ENCODE data around the gene PTPN20.

PTPN20 gene

DNA sequence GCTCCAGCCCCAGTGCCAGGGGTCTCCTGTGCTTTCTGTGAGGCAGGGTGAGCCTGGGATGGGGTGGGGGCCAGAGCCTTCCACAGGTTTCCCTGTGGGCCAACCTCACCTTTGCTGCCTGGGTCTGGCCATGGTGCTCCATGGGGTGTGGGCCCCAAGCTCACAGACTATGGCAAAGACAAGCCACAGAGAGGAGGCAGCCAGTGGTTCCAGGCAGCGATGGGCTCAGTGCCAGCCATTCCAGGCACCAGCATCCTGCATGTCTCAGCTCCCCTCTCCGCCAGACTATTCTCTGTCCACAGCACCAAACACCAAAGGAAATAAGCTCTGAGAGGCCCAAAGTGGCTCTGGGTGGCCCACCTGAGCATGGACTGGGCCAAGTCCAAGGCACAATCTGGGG is 133.5 kb downstream of the PTPN20 start:
- Histone ChIP-seq H3K4me1 (ENCODE audit: insufficient read depth, low read length, severe bottlenecking) (no peaks in the 10 kb centered on the region), H3K9me2 (ENCODE audit: low read depth, low read length) (no peaks in the 10 kb centered on the region), H2AFZ (ENCODE audit: low read length) (no peak overlapping the region), H3K9me3 (ENCODE audit: low read length) (no peaks in the 10 kb centered on the region), H3K4me3 (ENCODE audit: low read depth, low read length, poor library complexity, severe bottlenecking) (no peak overlapping the region), H3K27ac (ENCODE audit: low read depth, low read length, poor library complexity, severe bottlenecking) (no peak overlapping the region), H3F3A (ENCODE audit: insufficient read depth, low read length) (no peaks in the 10 kb centered on the region), H4K20me1 (ENCODE audit: insufficient read depth, low read length) (no peaks in the 10 kb centered on the region), H3K9ac (ENCODE audit: low read length) (no peak overlapping the region), H3K4me2 (ENCODE audit: low read length) (no peak overlapping the region), H3K36me3 (ENCODE audit: insufficient read depth, low read length) (no peaks in the 10 kb centered on the region), H3K27me3 (ENCODE audit: insufficient read depth, low read length) (no peaks in the 10 kb centered on the region), H3K79me2 (ENCODE audit: insufficient read depth, low read length) (no peaks in the 10 kb centered on the region)
- TF ChIP-seq CTCF (IDR thresholded peaks at IDR 0.05; ENCODE audit: low read length) (no peak), EZH2 (IDR thresholded peaks at IDR 0.05; ENCODE audit: borderline replicate concordance, low read length) (no peak)

DNA sequence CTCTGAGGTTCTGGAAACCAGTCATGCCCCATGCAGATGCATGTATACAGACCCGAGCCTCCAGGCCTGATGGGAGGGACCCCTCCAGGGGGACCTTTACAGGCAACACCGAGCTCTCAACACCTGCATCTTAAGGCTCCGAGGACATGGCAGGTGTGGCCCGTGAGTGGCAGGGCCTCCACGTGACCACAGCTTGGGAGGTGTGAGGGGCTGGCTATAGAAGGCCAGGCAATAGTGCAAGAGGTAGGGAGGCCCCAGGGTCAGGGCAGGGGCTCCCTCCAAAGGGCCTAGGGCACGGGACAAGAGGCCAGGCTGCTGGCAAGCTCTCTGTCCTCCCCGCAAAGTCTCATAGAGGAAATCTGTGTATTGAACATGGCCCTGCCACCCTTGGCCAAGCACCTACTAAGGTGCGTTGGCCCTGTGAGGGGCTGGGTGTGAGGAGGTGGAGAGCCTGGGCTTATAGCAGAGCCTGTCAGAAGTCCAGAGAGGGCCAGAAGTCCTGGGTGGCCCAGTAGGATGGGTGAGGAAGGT is 134.2 kb downstream of the PTPN20 start:
- no peaks in the 10 kb centered on the region for H3K9me3 ChIP-seq (ENCODE audit: low read length)
- no peaks in the 10 kb centered on the region for H3K27me3 ChIP-seq (ENCODE audit: insufficient read depth, low read length)
- no peak overlapping the region for H3K9ac ChIP-seq (ENCODE audit: low read length)
- H4K20me1 ChIP-seq (ENCODE audit: insufficient read depth, low read length) = no peaks in the 10 kb centered on the region
- no peaks in the 10 kb centered on the region for H3F3A ChIP-seq (ENCODE audit: insufficient read depth, low read length)
- TF ChIP-seq CTCF (IDR thresholded peaks at IDR 0.05; ENCODE audit: low read length) (no peak), EZH2 (IDR thresholded peaks at IDR 0.05; ENCODE audit: borderline replicate concordance, low read length) (no peak)
- no peak overlapping the region for H3K4me2 ChIP-seq (ENCODE audit: low read length)
- H2AFZ ChIP-seq (ENCODE audit: low read length) = no peak overlapping the region
- no peak overlapping the region for H3K27ac ChIP-seq (ENCODE audit: low read depth, low read length, poor library complexity, severe bottlenecking)
- H3K36me3 ChIP-seq (ENCODE audit: insufficient read depth, low read length) = no peaks in the 10 kb centered on the region
- H3K9me2 ChIP-seq (ENCODE audit: low read depth, low read length) = no peaks in the 10 kb centered on the region
- no peaks in the 10 kb centered on the region for H3K4me1 ChIP-seq (ENCODE audit: insufficient read depth, low read length, severe bottlenecking)
- no peaks in the 10 kb centered on the region for H3K79me2 ChIP-seq (ENCODE audit: insufficient read depth, low read length)
- H3K4me3 ChIP-seq (ENCODE audit: low read depth, low read length, poor library complexity, severe bottlenecking) = no peak overlapping the region

GRCh38 chr10:47046321-47047126 is 135.3 kb downstream of the PTPN20 start:
- Histone ChIP-seq H3K9ac (ENCODE audit: low read length) (no peak overlapping the region), H3K27me3 (ENCODE audit: insufficient read depth, low read length) (no peaks in the 10 kb centered on the region), H3F3A (ENCODE audit: insufficient read depth, low read length) (no peaks in the 10 kb centered on the region), H2AFZ (ENCODE audit: low read length) (no peak overlapping the region), H3K4me3 (ENCODE audit: low read depth, low read length, poor library complexity, severe bottlenecking) (no peak overlapping the region), H3K4me2 (ENCODE audit: low read length) (no peak overlapping the region), H3K79me2 (ENCODE audit: insufficient read depth, low read length) (no peaks in the 10 kb centered on the region), H3K27ac (ENCODE audit: low read depth, low read length, poor library complexity, severe bottlenecking) (no peak overlapping the region), H3K36me3 (ENCODE audit: insufficient read depth, low read length) (no peaks in the 10 kb centered on the region), H3K9me2 (ENCODE audit: low read depth, low read length) (no peaks in the 10 kb centered on the region), H3K9me3 (ENCODE audit: low read length) (no peaks in the 10 kb centered on the region), H3K4me1 (ENCODE audit: insufficient read depth, low read length, severe bottlenecking) (no peaks in the 10 kb centered on the region), H4K20me1 (ENCODE audit: insufficient read depth, low read length) (no peaks in the 10 kb centered on the region)
- TF ChIP-seq CTCF (IDR thresholded peaks at IDR 0.05; ENCODE audit: low read length) = no peak
- TF ChIP-seq EZH2 (IDR thresholded peaks at IDR 0.05; ENCODE audit: borderline replicate concordance, low read length) = no peak
